HL-60 (cell line): ENCODE measurements around the gene APMAP.

ENCODE experiments used
- DNase-seq, 2 experiments: peaks; one replicate each; pipeline ENCODE4 v3.0.0-alpha.2; 2010 to 2020; ENCODE audit warnings: low read depth in 1 of 2, low spot score in 1 of 2
- H3K27ac ChIP-seq: fragments of 250-450 bp; sonication (Bioruptor Pico); replicated peaks from 2 replicates; pipeline ENCODE4 v1.5.1; 2020; ENCODE audit warnings: mild to moderate bottlenecking, moderate library complexity
- H3K27me3 ChIP-seq: fragments of 250-450 bp; sonication (Bioruptor Pico); 2 replicates; pipeline ENCODE4 v1.5.1; 2021; ENCODE audit warnings: mild to moderate bottlenecking, moderate library complexity; ENCODE audit not compliant: insufficient read depth, poor library complexity, severe bottlenecking
- H3K4me3 ChIP-seq: replicated peaks from 2 replicates; pipeline ENCODE4 v1.5.1; 2011; ENCODE audit warnings: mild to moderate bottlenecking, control low read depth, low read length; ENCODE audit not compliant: insufficient read depth
- GABPA ChIP-seq: IDR thresholded peaks from 2 replicates; pipeline ENCODE4 v1.6.1; 2012; ENCODE audit warnings: low read depth
- POLR2AphosphoS5 ChIP-seq: IDR thresholded peaks from 2 replicates; pipeline ENCODE4 v1.6.1; 2012; ENCODE audit warnings: low read depth
- REST ChIP-seq: IDR thresholded peaks from 2 replicates; pipeline ENCODE4 v1.6.1; 2012; ENCODE audit warnings: low read depth; ENCODE audit not compliant: insufficient replicate concordance
- SPI1 ChIP-seq: IDR thresholded peaks from 2 replicates; pipeline ENCODE4 v1.6.1; 2012; ENCODE audit warnings: low read depth, mild to moderate bottlenecking, borderline replicate concordance
- TF ChIP-seq, protein P1 (sequence below): IDR thresholded peaks from one replicate; pipeline ENCODE4 v1.5.1; 2011; ENCODE audit warnings: low read length, control low read depth, inconsistent platforms; ENCODE audit not compliant: insufficient read depth

The APMAP gene

GRCh38 chr20:25032065-25032477, 39.5 kb upstream of the APMAP start:
- no peak for DNase-seq
- H3K27ac ChIP-seq = no peak overlapping the region
- no peak overlapping the region for H3K4me3 ChIP-seq
- no peak for TF ChIP-seq SPI1
- TF ChIP-seq, protein P1, sequence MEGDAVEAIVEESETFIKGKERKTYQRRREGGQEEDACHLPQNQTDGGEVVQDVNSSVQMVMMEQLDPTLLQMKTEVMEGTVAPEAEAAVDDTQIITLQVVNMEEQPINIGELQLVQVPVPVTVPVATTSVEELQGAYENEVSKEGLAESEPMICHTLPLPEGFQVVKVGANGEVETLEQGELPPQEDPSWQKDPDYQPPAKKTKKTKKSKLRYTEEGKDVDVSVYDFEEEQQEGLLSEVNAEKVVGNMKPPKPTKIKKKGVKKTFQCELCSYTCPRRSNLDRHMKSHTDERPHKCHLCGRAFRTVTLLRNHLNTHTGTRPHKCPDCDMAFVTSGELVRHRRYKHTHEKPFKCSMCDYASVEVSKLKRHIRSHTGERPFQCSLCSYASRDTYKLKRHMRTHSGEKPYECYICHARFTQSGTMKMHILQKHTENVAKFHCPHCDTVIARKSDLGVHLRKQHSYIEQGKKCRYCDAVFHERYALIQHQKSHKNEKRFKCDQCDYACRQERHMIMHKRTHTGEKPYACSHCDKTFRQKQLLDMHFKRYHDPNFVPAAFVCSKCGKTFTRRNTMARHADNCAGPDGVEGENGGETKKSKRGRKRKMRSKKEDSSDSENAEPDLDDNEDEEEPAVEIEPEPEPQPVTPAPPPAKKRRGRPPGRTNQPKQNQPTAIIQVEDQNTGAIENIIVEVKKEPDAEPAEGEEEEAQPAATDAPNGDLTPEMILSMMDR = no peak
- no peak for TF ChIP-seq REST
- TF ChIP-seq GABPA = no peak
- TF ChIP-seq POLR2AphosphoS5 = no peak
- H3K27me3 ChIP-seq = no peaks in the 10 kb centered on the region

GRCh38 chr20:25031241-25031640, 38.7 kb upstream of the APMAP start:
- TF ChIP-seq SPI1 = no peak
- no peak for TF ChIP-seq REST
- DNase-seq = no peak
- Histone ChIP-seq H3K4me3 (no peak overlapping the region), H3K27ac (no peak overlapping the region), H3K27me3 (no peaks in the 10 kb centered on the region)

DNA sequence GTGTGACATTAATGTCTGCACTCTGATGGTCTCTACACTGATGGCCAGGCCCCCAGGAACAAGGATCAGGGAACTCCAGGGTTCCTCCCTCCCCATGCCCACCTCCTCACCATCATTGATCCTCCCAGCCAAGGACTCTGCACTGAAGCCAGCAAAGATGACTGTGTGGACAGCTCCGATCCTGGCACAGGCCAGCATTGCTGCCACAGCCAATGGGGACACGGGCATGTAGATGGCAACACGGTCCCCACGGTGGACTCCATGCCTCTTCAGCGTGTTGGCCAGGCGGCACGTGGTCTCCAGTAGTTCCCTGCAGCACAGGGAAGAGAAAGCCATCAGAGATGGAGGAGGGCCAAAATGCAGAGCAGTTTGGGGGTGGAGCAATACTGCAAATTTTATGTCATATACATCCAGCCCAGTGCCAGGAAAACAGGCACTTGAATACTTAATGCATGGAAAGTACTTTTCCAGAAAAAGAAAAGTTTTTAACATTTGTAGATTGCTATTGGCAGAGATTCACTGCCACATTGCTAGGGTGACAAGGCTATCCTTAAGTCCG, 38.2 kb upstream of the APMAP start:
- H3K4me3 ChIP-seq = no peak overlapping the region
- H3K27ac ChIP-seq = no peak overlapping the region
- DNase-seq = no peak
- TF ChIP-seq POLR2AphosphoS5 (no peak), GABPA (no peak), REST (no peak), SPI1 (no peak)
- TF ChIP-seq, protein P1 = no peak
- H3K27me3 ChIP-seq = no peaks in the 10 kb centered on the region
